HG02642 (cell line): ENCODE data around the gene MFSD6.
"Not testable (repeated sequence)": the region's sequence is repeated elsewhere in the genome, so short reads cannot be mapped to it uniquely, and the experiment has no call there.

Source experiments
- ATAC-seq: cut with Tn5 transposase; IDR thresholded peaks from one replicate; pipeline ENCODE4 v1.9.1; 2021; ENCODE audit warnings: mild to moderate bottlenecking; ENCODE audit not compliant: unreplicated experiment, poor library complexity

Gene MFSD6

DNA sequence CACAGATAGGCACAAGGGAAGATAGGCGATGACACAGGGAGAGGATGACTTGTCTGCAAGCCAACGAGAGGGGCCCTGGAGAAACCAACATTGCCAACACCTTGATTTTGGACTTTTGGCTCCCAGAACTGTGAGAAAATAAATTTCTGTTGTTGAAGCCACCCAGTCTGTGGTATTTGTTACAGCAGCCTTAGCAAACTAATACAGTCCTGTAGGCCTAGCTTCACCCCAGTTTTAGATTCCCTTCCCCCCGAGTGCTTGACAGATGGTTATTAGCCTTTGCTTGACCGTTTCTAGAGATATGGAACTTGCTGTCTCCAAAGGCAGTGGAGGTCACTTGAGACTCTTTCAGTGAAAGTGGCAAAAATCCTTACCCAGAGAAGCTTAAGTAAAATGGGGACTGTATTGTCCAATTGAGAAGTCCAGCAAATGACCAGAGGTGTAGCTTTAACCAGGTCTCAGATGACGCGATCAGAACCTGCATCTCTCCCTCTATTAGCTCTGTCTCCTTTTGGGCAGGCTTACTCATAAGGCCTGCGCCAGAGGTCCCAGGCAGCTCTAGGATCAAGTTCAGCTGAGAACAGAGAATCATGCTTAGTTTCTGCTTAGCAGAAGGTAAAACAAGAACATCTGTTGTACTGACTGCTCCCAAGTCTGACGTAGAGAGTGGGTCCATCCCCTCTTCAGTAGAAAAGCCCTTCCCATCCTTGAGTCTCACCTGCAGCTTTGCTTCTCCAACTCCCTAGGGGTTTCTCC, 50.4 kb downstream of the MFSD6 start:
- no peak for ATAC-seq

- ATAC-seq, result no peak
These were observed 51.7 kb downstream of the MFSD6 start for GRCh38 chr2:190459881-190460280.

GRCh38 chr2:190460487-190460886, 52.3 kb downstream of the MFSD6 start:
- no peak for ATAC-seq

- ATAC-seq, result no peak
These were observed 54.0 kb downstream of the MFSD6 start for GRCh38 chr2:190462181-190462580.

GRCh38 chr2:190462611-190463010, 54.5 kb downstream of the MFSD6 start:
- ATAC-seq, result no peak

GRCh38 chr2:190465060-190465459, 56.9 kb downstream of the MFSD6 start:
- peak; percentile 46 for ATAC-seq

GRCh38 chr2:190466819-190467446, 58.8 kb downstream of the MFSD6 start:
- ATAC-seq, result no peak

- ATAC-seq, result peak; percentile 55
These were observed 59.5 kb downstream of the MFSD6 start for GRCh38 chr2:190467575-190468083.

DNA sequence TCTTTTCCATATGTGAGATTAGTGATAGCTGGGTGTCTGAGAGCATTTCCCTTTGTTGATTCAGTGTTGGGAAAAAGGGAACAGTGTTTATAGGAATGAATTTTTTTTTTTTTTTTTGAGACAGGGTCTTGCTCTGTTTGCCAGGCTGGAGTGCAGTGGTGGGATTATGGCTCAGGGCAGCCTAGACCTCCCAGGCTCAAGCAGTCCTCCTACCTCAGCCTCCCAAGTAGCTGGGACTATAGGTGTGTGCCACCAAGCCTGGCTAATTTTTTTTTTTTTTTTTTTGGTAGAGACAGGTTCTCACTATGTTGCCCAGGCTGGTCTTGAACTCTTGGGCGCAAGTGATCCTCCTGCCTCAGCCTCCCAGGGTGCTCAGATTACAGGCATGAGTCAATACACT, 60.2 kb downstream of the MFSD6 start:
- ATAC-seq, result not testable (repeated sequence)

- ATAC-seq, result peak; percentile 47
These were observed 60.8 kb downstream of the MFSD6 start for GRCh38 chr2:190468814-190469569.

- ATAC-seq, result no peak
These were observed 61.6 kb downstream of the MFSD6 start for GRCh38 chr2:190469771-190470170.

DNA sequence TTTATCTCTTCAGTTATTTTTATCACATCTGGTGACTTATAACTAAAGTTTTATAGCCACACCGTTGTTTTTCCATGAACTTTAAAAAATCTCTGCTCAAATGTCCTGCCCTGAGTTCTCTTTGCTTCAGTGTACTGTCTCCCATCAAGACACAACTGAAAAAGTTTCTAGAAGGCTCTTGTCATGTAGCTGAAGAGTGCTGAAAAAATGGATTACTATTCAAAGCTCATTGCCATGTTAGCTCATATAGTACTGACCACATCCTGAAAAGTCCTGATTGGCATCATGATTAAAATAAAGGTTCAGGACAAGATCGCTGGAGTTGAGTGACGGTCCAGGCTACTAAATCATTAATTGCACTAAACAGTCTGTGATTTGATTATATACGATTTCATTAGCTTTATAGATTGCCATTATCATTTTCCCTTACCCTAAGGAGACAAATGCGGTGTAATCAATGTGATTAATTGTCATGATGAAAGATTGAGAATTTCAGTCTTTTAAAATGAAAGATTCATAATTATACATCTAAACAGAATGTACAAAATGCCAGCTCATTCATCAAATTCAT, 62.2 kb downstream of the MFSD6 start:
- ATAC-seq, result no peak

GRCh38 chr2:190477661-190478454, 69.7 kb downstream of the MFSD6 start:
- no peak for ATAC-seq

GRCh38 chr2:190478572-190479195, 70.5 kb downstream of the MFSD6 start:
- ATAC-seq, result no peak

DNA sequence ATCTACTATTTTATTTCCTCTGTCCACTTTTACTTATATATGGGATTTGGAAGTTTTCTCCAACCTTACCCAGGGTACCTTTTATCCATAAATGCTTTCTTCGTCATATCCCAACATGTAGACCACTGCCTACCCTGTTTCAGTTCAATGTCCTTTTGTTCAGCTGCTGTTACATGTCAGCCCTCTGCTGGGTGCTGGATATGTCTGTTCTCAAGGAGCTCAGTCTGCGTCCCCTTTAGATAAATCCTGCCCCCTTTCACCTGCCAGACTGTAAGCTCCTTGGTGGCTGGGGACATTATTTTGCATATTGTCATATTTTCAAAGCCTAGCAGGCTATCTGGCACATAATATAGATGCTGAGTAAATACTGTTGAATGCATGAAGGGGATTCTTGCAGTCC, 73.2 kb downstream of the MFSD6 start:
- no peak for ATAC-seq

DNA sequence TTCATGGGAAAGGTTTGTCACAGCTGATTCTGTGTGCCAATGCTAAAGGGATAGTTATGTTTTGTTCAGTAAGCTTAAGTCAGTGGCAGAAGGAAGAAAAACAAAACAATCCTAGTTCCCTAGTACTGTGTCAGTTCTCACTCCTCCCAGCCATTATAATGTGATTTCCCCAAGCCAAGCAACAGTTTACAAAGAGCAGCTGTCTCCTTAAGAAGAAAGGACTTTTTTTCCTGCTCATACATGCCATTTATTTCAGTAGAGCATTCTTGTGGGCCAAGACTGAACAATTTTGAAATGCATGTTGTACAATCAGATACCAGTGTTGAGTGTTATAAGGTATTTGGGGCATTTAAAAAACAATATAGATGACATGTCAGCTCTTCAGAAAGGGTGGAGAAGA, 74.3 kb downstream of the MFSD6 start:
- no peak for ATAC-seq

GRCh38 chr2:190486037-190486623, 78.0 kb downstream of the MFSD6 start:
- ATAC-seq, result no peak

DNA sequence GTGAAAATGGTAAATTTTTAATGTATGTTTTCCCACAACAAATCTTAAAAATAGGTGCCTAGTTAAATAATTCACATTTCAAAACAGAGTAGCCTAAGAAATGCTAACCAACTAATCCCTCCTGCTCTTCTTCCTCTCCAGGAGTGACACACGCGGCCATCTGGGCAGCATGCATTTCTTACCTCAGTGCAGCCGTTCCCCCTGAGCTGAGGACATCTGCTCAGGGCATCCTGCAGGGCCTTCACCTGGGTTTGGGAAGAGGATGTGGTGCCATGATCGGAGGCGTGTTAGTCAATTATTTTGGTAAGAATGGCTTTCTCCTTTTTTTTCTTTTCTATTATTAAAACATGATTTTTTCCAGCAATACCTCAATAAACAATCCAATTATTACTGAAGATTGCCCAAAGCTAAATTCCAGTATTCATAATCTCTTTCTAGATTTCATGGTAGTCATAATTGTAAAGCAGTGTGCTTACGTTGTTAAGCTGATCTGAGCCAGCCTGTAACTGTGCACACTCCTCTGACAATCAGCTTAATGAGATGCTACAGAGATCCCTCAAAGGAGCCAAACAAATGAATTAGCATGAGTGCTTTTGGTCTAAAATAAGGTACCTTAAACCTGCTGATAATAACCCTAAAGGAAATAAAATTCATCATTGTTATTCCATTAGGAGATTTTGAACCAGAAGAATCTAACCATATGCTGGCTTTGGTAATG, 80.5 kb downstream of the MFSD6 start:
- no peak for ATAC-seq

DNA sequence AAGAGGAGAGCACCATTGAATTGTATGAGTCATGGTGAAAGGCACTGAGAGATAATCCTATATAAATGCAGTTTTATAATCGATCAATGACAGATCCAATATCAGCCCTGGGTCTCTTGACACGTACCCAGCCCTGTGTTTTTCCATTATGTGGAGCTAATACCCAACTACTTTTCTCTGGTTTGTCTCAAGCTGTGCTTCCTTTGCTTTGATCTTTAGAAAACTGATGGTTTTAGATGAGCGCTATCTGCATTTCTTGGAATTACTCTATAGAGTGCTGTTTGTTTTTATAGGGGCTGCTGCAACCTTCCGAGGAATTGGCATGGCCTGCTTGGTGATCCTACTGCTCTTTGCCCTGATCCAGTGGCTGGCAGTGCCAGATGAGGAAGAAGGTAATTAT, 81.3 kb downstream of the MFSD6 start:
- no peak for ATAC-seq
